ENCODE measurements around the gene POU6F2. TPM values are rescaled to one million over a fixed set of nuclear protein-coding genes. Genes with fewer than 3 reads are reported as not detected.
A peak's percentile ranks its signal among the peaks of the same experiment; 100 is the strongest.

POU6F2 gene
- total and polyA plus RNA-seq, 2 donors (not counting 1 experiment from before 2014, with no cell fraction given) = 0.47 TPM; not detected in 1

GRCh38 chr7:39415091-39415787 is 437.5 kb downstream of the POU6F2 start:
- peak overlapping the region; percentile 95 for H3K4me2 ChIP-seq (replicated peaks; ENCODE audit: low read depth, low read length, poor library complexity, severe bottlenecking)
- H3K4me1 ChIP-seq (ENCODE audit: control insufficient read depth in 2 of 2, insufficient read depth in 2 of 2, low read length in 2 of 2) = peaks cover 3 to 13% of the 10 kb centered on the region in 2 donors
- intact Hi-C loops (cut with micrococcal nuclease) = loop anchor here (10.0 kb wide), 1 partner anchor 60 kb away; no protein-coding TSS in a partner anchor

More at GRCh38 chr7:39415091-39415787, 437.5 kb downstream of the POU6F2 start:
- Histone ChIP-seq H3K36me3 (replicated peaks in 1 of 2; ENCODE audit: control extremely low read depth in 1 of 2, control insufficient read depth in 1 of 2, extremely low read depth in 1 of 2, insufficient read depth in 2 of 2, low read length in 1 of 2) (no peaks in the 10 kb centered on the region), H3K9ac (ENCODE audit: low read length) (no peak overlapping the region), H2AFZ (ENCODE audit: insufficient read depth, low read depth, low read length, poor library complexity, severe bottlenecking) (no peak overlapping the region), H3K4me3 (ENCODE audit: control extremely low read depth in 1 of 5, extremely low read depth in 1 of 5, insufficient read depth in 1 of 5, low read depth in 2 of 5, low read length in 4 of 5) (peak overlapping the region in 1 of 5 experiments; percentile 92), H3K27me3 (replicated peaks in 1 of 4; ENCODE audit: control extremely low read depth in 1 of 4, control insufficient read depth in 3 of 4, insufficient read depth in 4 of 4, low read length in 3 of 4) (peaks cover 0 to 5% (median under 1%) of the 10 kb centered on the region in 4 experiments), H4K20me1 (ENCODE audit: control insufficient read depth, insufficient read depth, low read length, poor library complexity, severe bottlenecking) (no peaks in the 10 kb centered on the region), H3K79me2 (ENCODE audit: control insufficient read depth, insufficient read depth, low read length) (no peaks in the 10 kb centered on the region), H3K9me3 (ENCODE audit: control extremely low read depth in 1 of 3, control insufficient read depth in 2 of 3, insufficient read depth in 1 of 3, low read length in 2 of 3) (no peaks in the 10 kb centered on the region), H3K27ac (ENCODE audit: low read length in 2 of 2) (no peak overlapping the region)
- ATAC-seq (ENCODE audit: low read depth) (no peak), DNase-seq (no peak)
- WGBS (ENCODE audit: insufficient coverage) = 89% methylated on average over 6 of the region's 13 CpGs
- Mint-ChIP-seq H3K27me3 (peaks cover 23% of the 10 kb centered on the region), H3K4me1 (peaks cover 11% of the 10 kb centered on the region), H3K4me3 (peak overlapping the region; percentile 85), H3K9me3 (ENCODE audit: insufficient read depth) (no peaks in the 10 kb centered on the region), H3K27ac (no peak overlapping the region)
- no peak for TF ChIP-seq EZH2 (IDR thresholded peaks at IDR 0.05; ENCODE audit: borderline replicate concordance, insufficient read depth, low read depth, low read length, poor library complexity, severe bottlenecking)
- no peak for TF ChIP-seq CTCF (IDR thresholded peaks at IDR 0.05)
- ChIA-PET CTCF (interaction anchor here (0.6 to 1.5 kb wide), 2 partner anchors 38 to 47 kb away, joined by 3 read pairs; no protein-coding TSS in a partner anchor), POLR2A (no interaction called here)
